Hepatocyte (in vitro differentiated cells): ENCODE measurements around the gene STK32B. TPM values are rescaled to one million over a fixed set of nuclear protein-coding genes. Genes with fewer than 3 reads are reported as not detected.

ENCODE experiments used
- DNase-seq: peaks from one replicate; pipeline ENCODE4 v3.0.0-alpha.2; 2016; ENCODE audit warnings: low spot score
- H2AFZ ChIP-seq: fragments of 200-600 bp; sonication (generic); 2 replicates; pipeline ENCODE4 v1.6.0; 2016; ENCODE audit warnings: antibody characterized with exemption, mild to moderate bottlenecking
- H3K27ac ChIP-seq: fragments of 200-600 bp; sonication (generic); 2 replicates; pipeline ENCODE4 v1.5.1; 2016; ENCODE audit warnings: mild to moderate bottlenecking
- H3K27me3 ChIP-seq: fragments of 200-600 bp; sonication (generic); 2 replicates; pipeline ENCODE4 v1.6.1; 2016
- H3K36me3 ChIP-seq: fragments of 200-600 bp; sonication (generic); replicated peaks from 2 replicates; pipeline ENCODE4 v1.5.1; 2016; ENCODE audit warnings: low read depth; ENCODE audit not compliant: insufficient read depth
- H3K4me1 ChIP-seq: fragments of 200-600 bp; sonication (generic); 2 replicates; pipeline ENCODE4 v1.5.1; 2016; ENCODE audit warnings: mild to moderate bottlenecking, moderate library complexity; ENCODE audit not compliant: insufficient read depth
- H3K4me2 ChIP-seq: fragments of 200-600 bp; sonication (generic); 2 replicates; pipeline ENCODE4 v1.6.0; 2016
- H3K4me3 ChIP-seq: fragments of 200-600 bp; sonication (generic); 2 replicates; pipeline ENCODE4 v1.5.1; 2016; ENCODE audit warnings: mild to moderate bottlenecking
- H3K79me2 ChIP-seq: fragments of 200-600 bp; sonication (generic); 2 replicates; pipeline ENCODE4 v1.6.0; 2017; ENCODE audit warnings: mild to moderate bottlenecking
- H3K9me2 ChIP-seq: fragments of 200-600 bp; sonication (generic); replicated peaks from 2 replicates; pipeline ENCODE4 v1.6.0; 2017; ENCODE audit warnings: mild to moderate bottlenecking; ENCODE audit not compliant: insufficient read depth
- H3K9me3 ChIP-seq: fragments of 200-600 bp; sonication (generic); 2 replicates; pipeline ENCODE4 v1.5.1; 2016; ENCODE audit warnings: low read depth, mild to moderate bottlenecking
- H4K20me1 ChIP-seq: fragments of 200-600 bp; sonication (generic); 2 replicates; pipeline ENCODE4 v1.6.0; 2016; ENCODE audit warnings: mild to moderate bottlenecking; ENCODE audit not compliant: insufficient read depth, poor library complexity, severe bottlenecking
- EZH2 ChIP-seq: fragments of 200-600 bp; sonication (generic); IDR thresholded peaks from 2 replicates; pipeline ENCODE4 v1.6.1; 2016; ENCODE audit warnings: antibody characterized with exemption, mild to moderate bottlenecking, borderline replicate concordance
- EZH2phosphoT487 ChIP-seq: fragments of 200-600 bp; sonication (generic); IDR thresholded peaks from one replicate; pipeline ENCODE4 v1.6.1; 2018; ENCODE audit warnings: antibody characterized with exemption, mild to moderate bottlenecking, low read depth, moderate library complexity; ENCODE audit not compliant: unreplicated experiment, severe bottlenecking
- WGBS: methylation state at CpG from one replicate; pipeline ENCODE4 v1.1.6; 2016; ENCODE audit warnings: low lambda C conversion rate; ENCODE audit errors: missing lambda C conversion rate; 5-methylcytosine and 5-hydroxymethylcytosine counted together
- polyA plus RNA-seq: library from polyadenylated mRNA; unstranded; fragments of >200 nt; fragmentation: Nextera tagmentation; extraction: Ambion mirVana; gene quantifications from 2 replicates; pipeline ENCODE4 v1.2.1, GENCODE V29; 2016
- total RNA-seq: library from RNA; depleted of rRNA; stranded (reverse); fragments of >200 nt; gene quantifications from 2 replicates; pipeline ENCODE4 v1.2.3, GENCODE V29; 2014
- TF ChIP-seq, protein P1 (sequence below): fragments of 200-600 bp; sonication (generic); IDR thresholded peaks from 2 replicates; pipeline ENCODE4 v1.5.1; 2016; ENCODE audit warnings: antibody characterized with exemption, mild to moderate bottlenecking; ENCODE audit not compliant: poor library complexity

STK32B gene
- total and polyA plus RNA-seq, 2 experiments from 2014 or later = 0.51 to 1.6 TPM

DNA sequence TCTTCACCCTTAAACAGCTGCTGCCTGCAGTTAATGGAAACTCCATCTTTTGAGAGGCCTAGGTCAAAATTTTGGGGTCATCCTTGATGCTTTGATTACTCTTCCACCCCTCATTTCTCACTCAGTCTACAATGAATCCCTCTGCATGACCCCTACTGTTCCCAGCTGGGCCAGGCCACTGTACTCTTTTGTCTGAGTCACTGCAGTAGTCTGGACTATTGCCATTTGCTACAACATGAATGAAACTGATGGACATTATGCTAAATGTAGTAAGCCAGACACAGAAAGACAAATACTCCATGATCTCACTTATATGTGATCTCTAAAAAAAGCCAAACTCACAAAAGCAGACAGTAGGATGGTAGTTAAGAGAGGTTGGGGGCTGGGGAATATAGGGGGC, 28.3 kb downstream of the STK32B start:
- no peak overlapping the region for H2AFZ ChIP-seq
- no peak overlapping the region for H3K27ac ChIP-seq
- H3K4me1 ChIP-seq = no peaks in the 10 kb centered on the region
- DNase-seq = no peak
- no peak overlapping the region for H3K4me3 ChIP-seq
- H3K79me2 ChIP-seq = no peaks in the 10 kb centered on the region
- no peaks in the 10 kb centered on the region for H3K9me2 ChIP-seq
- TF ChIP-seq EZH2 = no peak
- TF ChIP-seq, protein P1, sequence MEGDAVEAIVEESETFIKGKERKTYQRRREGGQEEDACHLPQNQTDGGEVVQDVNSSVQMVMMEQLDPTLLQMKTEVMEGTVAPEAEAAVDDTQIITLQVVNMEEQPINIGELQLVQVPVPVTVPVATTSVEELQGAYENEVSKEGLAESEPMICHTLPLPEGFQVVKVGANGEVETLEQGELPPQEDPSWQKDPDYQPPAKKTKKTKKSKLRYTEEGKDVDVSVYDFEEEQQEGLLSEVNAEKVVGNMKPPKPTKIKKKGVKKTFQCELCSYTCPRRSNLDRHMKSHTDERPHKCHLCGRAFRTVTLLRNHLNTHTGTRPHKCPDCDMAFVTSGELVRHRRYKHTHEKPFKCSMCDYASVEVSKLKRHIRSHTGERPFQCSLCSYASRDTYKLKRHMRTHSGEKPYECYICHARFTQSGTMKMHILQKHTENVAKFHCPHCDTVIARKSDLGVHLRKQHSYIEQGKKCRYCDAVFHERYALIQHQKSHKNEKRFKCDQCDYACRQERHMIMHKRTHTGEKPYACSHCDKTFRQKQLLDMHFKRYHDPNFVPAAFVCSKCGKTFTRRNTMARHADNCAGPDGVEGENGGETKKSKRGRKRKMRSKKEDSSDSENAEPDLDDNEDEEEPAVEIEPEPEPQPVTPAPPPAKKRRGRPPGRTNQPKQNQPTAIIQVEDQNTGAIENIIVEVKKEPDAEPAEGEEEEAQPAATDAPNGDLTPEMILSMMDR = no peak
- no peak for TF ChIP-seq EZH2phosphoT487
- H3K27me3 ChIP-seq = no peaks in the 10 kb centered on the region
- H4K20me1 ChIP-seq = no peaks in the 10 kb centered on the region
- H3K9me3 ChIP-seq = no peaks in the 10 kb centered on the region
- no peaks in the 10 kb centered on the region for H3K36me3 ChIP-seq
- no peak overlapping the region for H3K4me2 ChIP-seq

DNA sequence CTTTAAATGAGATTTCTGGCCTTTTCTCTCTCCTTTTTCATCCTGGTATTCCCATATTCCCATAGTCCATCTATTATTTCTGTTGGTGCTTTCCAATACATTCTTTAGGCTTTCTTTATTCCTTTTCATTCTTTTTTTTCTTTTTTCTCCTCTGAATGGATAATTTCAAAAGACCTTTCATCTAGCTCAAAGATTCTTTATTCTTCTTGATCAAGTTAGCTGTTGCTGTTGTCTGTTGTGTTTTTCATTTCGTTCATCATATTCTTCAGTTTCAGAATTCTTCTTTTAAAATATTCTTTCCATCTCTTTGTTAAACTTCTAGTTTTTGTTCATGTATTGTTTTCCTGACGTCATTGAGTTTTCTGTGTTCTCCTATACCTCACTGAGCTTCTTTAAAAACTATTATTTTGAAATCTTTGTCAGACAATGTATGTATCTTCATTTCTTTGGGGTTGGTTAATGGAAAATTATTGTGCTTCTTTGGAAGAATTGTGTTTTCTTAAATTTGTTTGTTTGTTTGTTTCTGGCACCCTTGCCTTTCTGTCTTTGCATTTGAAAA, 30.2 kb downstream of the STK32B start:
- TF ChIP-seq EZH2phosphoT487 (no peak), EZH2 (no peak)
- TF ChIP-seq, protein P1 = no peak
- Histone ChIP-seq H4K20me1 (no peaks in the 10 kb centered on the region), H3K4me3 (no peak overlapping the region), H3K9me3 (no peaks in the 10 kb centered on the region), H3K79me2 (no peaks in the 10 kb centered on the region), H3K9me2 (no peaks in the 10 kb centered on the region), H3K27me3 (no peaks in the 10 kb centered on the region), H3K36me3 (no peaks in the 10 kb centered on the region), H2AFZ (no peak overlapping the region), H3K4me1 (no peaks in the 10 kb centered on the region), H3K4me2 (no peak overlapping the region), H3K27ac (no peak overlapping the region)
- no peak for DNase-seq
- WGBS = 72% methylated on average over 2 of the region's 2 CpGs

DNA sequence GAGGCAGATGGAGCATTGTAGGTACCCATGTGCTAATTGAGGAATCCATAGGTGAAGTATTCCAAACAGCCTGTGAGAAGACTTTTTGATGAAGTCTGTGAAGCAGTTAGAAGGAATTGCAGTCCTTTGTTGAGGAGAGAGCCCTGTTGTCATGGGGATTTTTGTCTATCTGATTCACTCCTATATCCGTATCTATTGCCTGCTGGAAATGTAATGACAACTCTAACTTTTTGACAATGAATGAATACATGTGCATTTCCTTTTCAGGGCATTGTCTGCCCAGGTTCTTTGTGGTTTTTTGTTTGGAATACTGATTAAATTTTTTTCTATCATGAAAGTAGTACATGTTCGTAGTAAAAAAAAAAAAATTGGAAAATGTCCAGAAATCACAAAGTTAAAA, 31.1 kb downstream of the STK32B start:
- Histone ChIP-seq H3K4me3 (no peak overlapping the region), H3K27ac (no peak overlapping the region), H3K79me2 (no peaks in the 10 kb centered on the region), H3K4me1 (no peaks in the 10 kb centered on the region), H3K4me2 (no peak overlapping the region), H2AFZ (no peak overlapping the region), H3K9me3 (no peaks in the 10 kb centered on the region), H3K9me2 (no peaks in the 10 kb centered on the region), H3K36me3 (no peaks in the 10 kb centered on the region), H4K20me1 (no peaks in the 10 kb centered on the region), H3K27me3 (no peaks in the 10 kb centered on the region)
- 81% methylated on average over 2 of the region's 2 CpGs for WGBS
- DNase-seq = no peak
- no peak for TF ChIP-seq EZH2
- no peak for TF ChIP-seq EZH2phosphoT487
- TF ChIP-seq, protein P1 = no peak
